GM12878 (cell line): ENCODE measurements around the gene TEX50. TPM values are rescaled to one million over a fixed set of nuclear protein-coding genes. Genes with fewer than 3 reads are reported as not detected.
"Not testable (repeated sequence)": the region's sequence is repeated elsewhere in the genome, so short reads cannot be mapped to it uniquely, and the experiment has no call there.

Source experiments
- ATAC-seq: fragments of 200-7000 bp; cut with Tn5 transposase; 3 replicates; pipeline ENCODE4 v1.9.1; 2020; ENCODE audit warnings: mild to moderate bottlenecking, moderate library complexity
- BruUV-seq: library from RNA; stranded (reverse); fragments of 400-500 nt; replicated peaks from 2 replicates; lab custom pipeline; 2021; lab: Mats Ljungman, UMichigan
- CTCF ChIA-PET: fragments of 300-600 bp; sonication (Branson Sonifier 250); formaldehyde crosslinking; extraction: SDS; loops from one replicate; lab custom pipeline; 2021; ENCODE audit warnings: inconsistent platforms; lab: Yijun Ruan, JAX
- POLR2A ChIA-PET: fragments of 350-600 bp; formaldehyde crosslinking; extraction: SDS; loops from one replicate; lab custom pipeline; 2021; ENCODE audit warnings: inconsistent platforms; lab: Charles Lee
- RAD21 ChIA-PET: fragments of 300-600 bp; sonication (Branson Sonifier 250); formaldehyde crosslinking; loops from one replicate; lab custom pipeline; 2023; ENCODE audit warnings: antibody characterized with exemption; ENCODE audit not compliant: unreplicated experiment; lab: Charles Lee
- SMC1A ChIA-PET: fragments of 300-600 bp; sonication (Branson Sonifier 250); formaldehyde crosslinking; loops from one replicate; lab custom pipeline; 2023; ENCODE audit not compliant: unreplicated experiment, uncharacterized antibody; lab: Charles Lee
- DNase-seq: peaks from one replicate; pipeline ENCODE4 v3.0.0-alpha.2; 2011; ENCODE audit warnings: low read depth, low spot score
- FAIRE-seq: peaks from 3 replicates; lab custom pipeline; 2011; peaks lifted over from hg19 to GRCh38; lab: Jason Lieb, UNC
- H2AFZ ChIP-seq: 2 replicates; pipeline ENCODE4 v1.6.0; 2011; ENCODE audit warnings: low read depth, low read length, control low read depth; ENCODE audit not compliant: control insufficient read depth
- H3K27ac ChIP-seq: 2 replicates; pipeline ENCODE4 v1.5.1; 2011; ENCODE audit warnings: control low read depth; ENCODE audit not compliant: control insufficient read depth, insufficient read depth
- H3K27me3 ChIP-seq, 2 experiments: replicated peaks in 1 of 2; 2 replicates each; pipeline versions ENCODE4 v1.6.0 to v1.6.1; 2011; ENCODE audit warnings: low read length in 1 of 2; ENCODE audit not compliant: control insufficient read depth in 2 of 2, insufficient read depth in 2 of 2
- H3K36me3 ChIP-seq, 2 experiments: 2 replicates each; pipeline ENCODE4 v1.5.1; 2011; ENCODE audit warnings: low read length in 1 of 2; ENCODE audit not compliant: control insufficient read depth in 2 of 2, insufficient read depth in 2 of 2
- H3K4me1 ChIP-seq: 2 replicates; pipeline ENCODE4 v1.6.1; 2011; ENCODE audit warnings: mild to moderate bottlenecking, low read length, moderate library complexity, mixed read lengths; ENCODE audit not compliant: control insufficient read depth, insufficient read depth
- H3K4me2 ChIP-seq: 2 replicates; pipeline ENCODE4 v1.6.0; 2011; ENCODE audit warnings: control low read depth; ENCODE audit not compliant: control insufficient read depth, insufficient read depth
- H3K4me3 ChIP-seq: fragments of 200-600 bp; sonication (generic); 2 replicates; pipeline ENCODE4 v1.5.1; 2016
- H3K79me2 ChIP-seq: 2 replicates; pipeline ENCODE4 v1.6.0; 2011; ENCODE audit warnings: low read length; ENCODE audit not compliant: control insufficient read depth, insufficient read depth
- H3K9ac ChIP-seq: 2 replicates; pipeline ENCODE4 v1.8.0; 2011; ENCODE audit warnings: low read length, control low read depth, mixed read lengths; ENCODE audit not compliant: control insufficient read depth, insufficient read depth
- H3K9me3 ChIP-seq: replicated peaks from 3 replicates; pipeline ENCODE4 v1.5.1; 2011; ENCODE audit warnings: mild to moderate bottlenecking, low read length; ENCODE audit not compliant: control insufficient read depth, insufficient read depth
- H4K20me1 ChIP-seq: 2 replicates; pipeline ENCODE4 v1.6.0; 2011; ENCODE audit not compliant: control insufficient read depth, insufficient read depth
- DPF2 ChIP-seq: fragments of 450-650 bp; IDR thresholded peaks from 2 replicates; pipeline ENCODE4 v1.6.1; 2017; ENCODE audit warnings: mild to moderate bottlenecking
- RUNX3 ChIP-seq: IDR thresholded peaks from 2 replicates; pipeline ENCODE4 v1.6.1; 2012; ENCODE audit warnings: low read length, inconsistent platforms
- WGBS: methylation state at CpG from one replicate; pipeline ENCODE4 v1.1.6; 2016; ENCODE audit warnings: low lambda C conversion rate; ENCODE audit not compliant: insufficient replicate concordance, insufficient coverage; ENCODE audit errors: missing lambda C conversion rate; 5-methylcytosine and 5-hydroxymethylcytosine counted together
- in situ Hi-C: fragments of 300-500 bp; cut with MboI; formaldehyde crosslinking; loops from 9 replicates; pipeline ENCODE4 v1.14.3; 2018; ENCODE audit warnings: mixed read lengths
- intact Hi-C: fragments of 100-400 bp; cut with micrococcal nuclease; formaldehyde crosslinking; loops from one replicate; pipeline ENCODE4 v1.14.2; 2022; ENCODE audit not compliant: unreplicated experiment
- polyA plus RNA-seq, 11 experiments: library from polyadenylated mRNA; depleted of rRNA in 4 of 11; unstranded in 6 of 11; stranded (reverse) in 5 of 11; fragments of >200 nt; fragmentation: Nextera tagmentation in 4 of 11; fragmentation: Illumina TruSeq in 1 of 11; extraction: Ambion mirVana in 4 of 11; extraction: Trizol in 1 of 11; gene quantifications; 1 replicate in 1 of 11; 2 replicates in 10 of 11; pipeline versions ENCODE4 v1.2.1 to v1.2.3, GENCODE V29; 2011 to 2016; ENCODE audit warnings: inconsistent platforms in 2 of 11, missing spikeins in 2 of 11, low read depth in 1 of 11
- total RNA-seq, 4 experiments: library from RNA; depleted of rRNA in 3 of 4; stranded (reverse); fragments of >200 nt in 3 of 4; fragmentation: Illumina TruSeq in 1 of 4; extraction: Trizol in 1 of 4; gene quantifications; 2 replicates each; pipeline versions ENCODE4 v1.2.1 to v1.2.3, GENCODE V29; 2013 to 2021

TEX50 gene
- total and polyA plus RNA-seq, 10 of the 15 experiments (the other 5 are each of a cell fraction or from before 2014, with no cell fraction given): not detected

DNA sequence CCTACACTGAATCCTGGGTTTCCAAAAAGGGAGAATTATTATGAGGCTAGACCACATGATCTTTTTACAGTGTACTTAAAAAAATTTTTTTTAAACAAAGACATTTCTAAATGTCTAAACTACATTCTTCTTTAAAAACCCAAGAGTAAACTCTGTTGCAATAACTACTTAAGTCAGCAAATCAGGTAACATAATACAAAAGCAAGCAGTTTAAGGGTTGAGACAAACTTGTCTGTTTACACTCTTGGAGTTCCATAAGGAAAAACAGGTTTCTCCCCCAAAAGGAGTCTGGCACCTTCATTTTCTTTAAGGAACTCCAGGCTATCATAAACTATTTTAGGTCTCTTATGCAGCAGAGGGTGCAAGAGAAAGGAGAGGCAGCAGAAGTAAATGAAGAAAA, 47.0 kb downstream of the TEX50 start:
- DNase-seq (no peak), FAIRE-seq (no peak)
- Histone ChIP-seq H3K9ac (no peak overlapping the region), H3K4me3 (no peak overlapping the region), H3K27me3 (no peaks in the 10 kb centered on the region), H3K9me3 (no peaks in the 10 kb centered on the region), H3K4me2 (no peak overlapping the region), H4K20me1 (no peaks in the 10 kb centered on the region), H3K4me1 (no peaks in the 10 kb centered on the region)
- ChIA-PET RAD21 (interaction anchor here (0.8 kb wide), 1 partner anchor 142 kb away, joined by 3 read pairs; no protein-coding TSS in a partner anchor), CTCF (no interaction called here), SMC1A (no interaction called here)
- in situ Hi-C loops: no loop called here
- TF ChIP-seq DPF2: no peak
- TF ChIP-seq RUNX3: no peak
- TF ChIP-seq, all 136 proteins: peak for 0
- Histone ChIP-seq H2AFZ (no peak overlapping the region), H3K36me3 (no peaks in the 10 kb centered on the region), H3K79me2 (no peaks in the 10 kb centered on the region), H3K27ac (no peak overlapping the region)
- POLR2A ChIA-PET: interaction anchor here (0.6 kb wide), 1 partner anchor 268 kb away, joined by 4 read pairs; no protein-coding TSS in a partner anchor
- intact Hi-C loops: no loop called here
- BruUV-seq: no TSS peak
- no peak for ATAC-seq

DNA sequence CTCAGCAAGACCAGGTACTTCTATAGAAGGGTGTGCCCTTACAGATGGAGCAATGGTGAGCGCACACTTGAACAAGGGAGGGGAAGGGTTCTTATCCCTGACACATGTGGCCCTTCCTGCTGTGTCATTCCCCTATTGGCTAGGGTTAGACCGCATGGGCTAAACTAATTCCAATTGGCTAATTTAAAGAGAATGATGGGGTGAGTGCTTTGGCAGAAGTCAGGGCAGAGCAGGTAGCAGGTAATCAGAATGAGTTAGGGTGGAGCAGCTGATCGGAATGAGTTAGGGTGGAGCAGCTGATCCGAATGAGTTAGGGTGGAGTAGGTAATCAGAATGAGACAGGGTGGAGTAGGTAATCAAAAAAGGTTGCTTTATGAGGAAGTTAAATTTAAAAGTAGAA, 48.7 kb downstream of the TEX50 start:
- in situ Hi-C loops: not testable (repeated sequence)
- ChIA-PET CTCF (interaction anchor here (1.0 kb wide), 1 partner anchor 37 kb away, joined by 3 read pairs; no protein-coding TSS in a partner anchor), RAD21 (interaction anchor here (0.9 kb wide), 1 partner anchor 23 kb away, joined by 3 read pairs; no protein-coding TSS in a partner anchor)

DNA sequence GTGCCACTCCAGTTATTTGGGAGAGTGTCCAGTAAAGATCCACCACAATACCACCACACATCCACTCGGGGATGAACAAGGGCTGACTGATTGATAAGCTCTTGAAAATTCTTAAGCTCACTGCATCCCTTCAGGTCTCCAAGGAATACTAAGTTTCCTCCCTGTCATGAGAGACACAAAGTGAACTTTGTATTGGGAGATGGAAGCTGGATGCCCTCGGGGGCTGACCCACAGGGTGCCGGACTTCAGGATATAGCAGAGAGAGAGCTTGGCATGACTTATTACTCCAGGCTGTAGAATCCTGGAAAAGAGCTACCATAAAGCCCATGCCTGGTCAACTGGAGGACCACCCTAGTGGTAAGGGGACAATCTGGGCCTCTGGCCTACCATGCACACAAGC, 50.0 kb downstream of the TEX50 start:
- H3K4me1 ChIP-seq, ATAC-seq, H3K4me2 ChIP-seq, RAD21 ChIA-PET, H3K9me3 ChIP-seq, H3K36me3 ChIP-seq, H2AFZ ChIP-seq, H3K27ac ChIP-seq, H3K4me3 ChIP-seq, FAIRE-seq, in situ Hi-C loops, H3K9ac ChIP-seq, H3K79me2 ChIP-seq, DNase-seq, SMC1A ChIA-PET, H3K27me3 ChIP-seq, intact Hi-C loops, BruUV-seq, H4K20me1 ChIP-seq: not testable (repeated sequence)
- ChIA-PET CTCF (interaction anchor here (0.6 to 1.1 kb wide), 2 partner anchors 21 to 265 kb away, joined by 3 read pairs; no protein-coding TSS in a partner anchor), POLR2A (interaction anchor here (0.6 kb wide), 1 partner anchor 490 kb away, joined by 5 read pairs; no protein-coding TSS in a partner anchor)
- 43% methylated on average over 3 of the region's 3 CpGs for WGBS

More for the DNA sequence above, 48.7 kb downstream of the TEX50 start:
- H3K9me3 ChIP-seq, H3K36me3 ChIP-seq, POLR2A ChIA-PET, H3K4me1 ChIP-seq, H4K20me1 ChIP-seq, H3K27me3 ChIP-seq, H3K4me2 ChIP-seq, SMC1A ChIA-PET, H3K79me2 ChIP-seq, DNase-seq, H2AFZ ChIP-seq, FAIRE-seq, H3K27ac ChIP-seq, ATAC-seq, BruUV-seq, H3K9ac ChIP-seq, H3K4me3 ChIP-seq, intact Hi-C loops: not testable (repeated sequence)
- 66% methylated on average over 4 of the region's 4 CpGs for WGBS
